ENCODE results near the gene RNPEP.
"Not testable (repeated sequence)": the region's sequence is repeated elsewhere in the genome, so short reads cannot be mapped to it uniquely, and the experiment has no call there.

Gene RNPEP

GRCh38 chr1:201958348-201958747, 24.1 kb upstream of the RNPEP start:
- DNase-seq (ENCODE audit: low spot score) = no peak

GRCh38 chr1:201962382-201962781, 20.1 kb upstream of the RNPEP start:
- DNase-seq (ENCODE audit: low spot score) = not testable (repeated sequence)

GRCh38 chr1:201964261-201964660, 18.2 kb upstream of the RNPEP start:
- no peak for DNase-seq (ENCODE audit: low spot score)

DNA sequence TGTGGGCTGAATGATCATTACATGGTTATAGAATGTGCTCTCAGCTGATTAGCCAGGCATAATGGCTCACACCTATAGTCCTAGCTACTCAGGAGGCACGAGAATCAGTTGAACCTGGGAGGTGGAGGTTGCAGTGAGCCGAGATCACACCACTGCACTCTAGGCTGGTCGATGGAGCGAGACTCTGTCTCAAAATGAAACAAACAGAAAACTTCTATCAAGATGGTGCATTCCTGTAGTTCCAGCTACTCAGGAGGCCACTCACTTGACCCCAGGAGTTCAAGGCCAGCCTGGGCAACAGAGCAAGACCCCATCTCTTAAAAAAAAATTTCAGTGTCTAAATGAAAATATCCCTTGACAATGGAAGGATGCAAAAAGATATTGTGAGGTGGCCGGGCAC, 16.3 kb upstream of the RNPEP start:
- DNase-seq (ENCODE audit: low spot score) = no peak

- DNase-seq (ENCODE audit: low spot score) = no peak
These were observed 14.1 kb upstream of the RNPEP start for GRCh38 chr1:201968202-201968925.

DNA sequence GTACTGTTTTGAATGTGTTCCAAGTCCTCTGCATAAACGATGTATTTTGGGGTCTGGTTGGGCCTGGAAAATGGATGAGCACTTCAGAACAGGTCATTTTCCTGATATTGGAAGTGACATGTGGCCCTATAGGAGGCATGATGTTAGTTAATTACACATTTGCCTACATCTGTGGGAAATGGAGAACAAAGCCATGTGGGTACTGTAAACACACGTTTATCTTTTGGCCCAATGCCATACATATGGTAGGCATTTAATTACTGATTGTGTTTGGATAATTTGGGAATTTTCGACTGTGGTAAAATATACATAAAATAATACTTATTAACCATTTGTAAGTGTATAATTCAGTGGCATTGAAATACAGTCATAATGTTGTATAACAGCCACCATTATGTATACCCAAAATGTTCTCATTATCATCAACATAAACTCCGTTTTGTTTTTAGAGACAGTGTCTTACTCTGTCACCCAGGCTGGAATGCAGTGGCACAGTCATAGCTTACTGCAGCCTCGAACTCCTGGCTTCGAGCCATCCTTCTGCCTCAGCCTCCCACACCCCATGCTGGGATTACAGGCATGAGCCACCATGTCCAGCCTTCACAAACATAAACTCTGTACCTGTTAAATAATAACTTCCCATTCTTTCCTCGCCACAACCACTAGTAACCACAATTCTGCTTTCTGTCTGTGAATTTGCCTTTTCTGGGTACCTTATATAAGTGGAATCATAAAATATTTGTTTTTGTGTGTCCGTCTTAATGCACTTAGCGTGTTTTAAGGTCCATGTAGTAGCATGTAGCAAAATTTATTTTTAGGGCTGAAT, 11.9 kb upstream of the RNPEP start:
- no peak for DNase-seq (ENCODE audit: low spot score)

- peak; percentile 96 for DNase-seq (ENCODE audit: low spot score)
These were observed 296 bp upstream of the RNPEP start for GRCh38 chr1:201982082-201982622.

- DNase-seq (ENCODE audit: low spot score) = no peak
These were observed 945 bp downstream of the RNPEP start for GRCh38 chr1:201983380-201983805.

DNA sequence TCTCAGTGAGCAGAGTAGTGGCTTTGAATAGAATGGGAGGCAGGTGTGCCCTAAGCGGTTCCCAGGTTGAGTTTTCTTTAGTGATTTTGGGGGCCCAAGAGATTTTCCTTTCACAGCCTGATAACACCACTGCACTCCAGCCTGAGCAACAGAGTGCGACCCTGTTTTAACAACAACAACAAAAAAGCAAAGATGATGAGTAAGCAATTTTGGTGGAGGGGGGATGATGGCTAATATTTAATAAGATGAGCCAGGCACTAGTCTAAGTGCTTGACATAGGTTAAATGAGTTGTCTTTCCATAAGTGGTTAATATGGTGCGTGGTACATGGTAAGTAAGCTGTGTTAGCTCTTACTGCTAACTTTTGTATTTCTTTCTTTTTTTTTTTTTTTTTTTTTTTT, 2.0 kb downstream of the RNPEP start:
- DNase-seq (ENCODE audit: low spot score) = no peak

DNA sequence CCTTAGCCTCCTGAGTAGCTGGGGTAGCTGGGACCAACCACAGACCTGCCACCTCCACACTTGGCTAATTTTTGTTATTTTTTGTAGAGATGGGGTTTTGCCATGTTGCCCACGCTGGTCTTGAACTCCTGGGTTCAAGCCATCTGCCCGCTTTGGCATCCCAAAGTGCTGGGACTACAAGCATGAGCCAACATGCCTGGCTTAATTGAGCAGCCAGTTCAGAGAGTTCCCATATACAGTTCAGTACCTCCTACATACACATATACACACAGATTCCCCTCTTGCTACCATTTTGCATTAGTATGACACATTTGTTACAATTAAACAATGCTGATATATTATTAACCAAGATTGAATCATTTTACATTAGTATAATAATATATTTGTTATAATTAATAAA, 2.9 kb downstream of the RNPEP start:
- no peak for DNase-seq (ENCODE audit: low spot score)

GRCh38 chr1:201988601-201989000, 6.2 kb downstream of the RNPEP start:
- DNase-seq (ENCODE audit: low spot score) = no peak

DNA sequence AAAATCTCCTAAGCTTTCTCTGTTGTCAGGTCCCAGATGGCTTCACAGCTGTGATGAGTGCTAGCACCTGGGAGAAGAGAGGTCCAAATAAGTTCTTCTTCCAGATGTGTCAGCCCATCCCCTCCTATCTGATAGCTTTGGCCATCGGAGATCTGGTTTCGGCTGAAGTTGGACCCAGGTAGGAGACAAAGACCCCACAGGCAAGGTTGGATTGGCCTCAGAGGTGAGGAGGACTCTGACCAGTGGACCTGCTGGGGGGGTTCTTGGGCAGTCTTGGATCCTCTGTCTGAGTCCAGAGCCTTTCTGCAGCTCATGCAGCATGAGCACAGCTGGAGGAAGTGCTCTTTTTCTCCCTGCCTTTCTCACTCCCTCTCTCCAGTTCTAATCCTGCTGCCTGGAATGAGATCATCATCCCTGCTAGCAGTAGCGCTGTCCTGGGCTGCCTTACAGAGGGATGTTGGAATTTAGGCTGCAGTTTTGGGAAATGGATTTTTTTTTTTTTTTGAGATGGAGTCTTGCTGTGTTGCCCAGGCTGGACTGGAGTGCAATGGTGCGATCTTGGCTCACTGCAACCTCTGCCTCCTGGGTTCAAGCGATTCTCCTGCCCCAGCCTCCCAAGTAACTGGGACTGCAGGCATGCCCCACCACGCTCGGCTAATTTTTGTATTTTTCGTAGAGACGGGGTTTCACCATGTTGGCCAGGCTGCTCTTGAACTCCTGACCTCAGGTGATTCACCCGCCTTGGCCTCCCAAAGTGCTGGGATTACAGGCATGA, 7.1 kb downstream of the RNPEP start:
- no peak for DNase-seq (ENCODE audit: low spot score)

DNA sequence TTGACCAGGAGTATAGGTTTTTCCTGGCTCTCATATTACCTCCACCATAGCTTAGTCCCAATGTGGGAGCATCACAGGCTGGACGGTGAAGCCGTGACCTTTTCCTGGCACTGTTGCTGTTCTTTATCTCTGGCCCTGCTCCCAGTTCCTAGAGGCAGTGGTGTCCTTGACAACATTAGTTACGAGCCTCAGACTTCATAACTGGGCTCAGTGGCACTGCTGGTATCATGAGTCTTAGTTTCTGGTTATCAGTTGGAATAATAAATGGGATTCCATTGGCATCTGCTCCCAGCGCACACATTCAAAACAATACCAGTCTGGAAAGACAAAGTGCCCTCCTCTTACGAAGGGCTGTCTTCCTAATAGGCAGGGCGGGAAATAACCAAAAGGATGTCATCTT, 8.0 kb downstream of the RNPEP start:
- no peak for DNase-seq (ENCODE audit: low spot score)

DNA sequence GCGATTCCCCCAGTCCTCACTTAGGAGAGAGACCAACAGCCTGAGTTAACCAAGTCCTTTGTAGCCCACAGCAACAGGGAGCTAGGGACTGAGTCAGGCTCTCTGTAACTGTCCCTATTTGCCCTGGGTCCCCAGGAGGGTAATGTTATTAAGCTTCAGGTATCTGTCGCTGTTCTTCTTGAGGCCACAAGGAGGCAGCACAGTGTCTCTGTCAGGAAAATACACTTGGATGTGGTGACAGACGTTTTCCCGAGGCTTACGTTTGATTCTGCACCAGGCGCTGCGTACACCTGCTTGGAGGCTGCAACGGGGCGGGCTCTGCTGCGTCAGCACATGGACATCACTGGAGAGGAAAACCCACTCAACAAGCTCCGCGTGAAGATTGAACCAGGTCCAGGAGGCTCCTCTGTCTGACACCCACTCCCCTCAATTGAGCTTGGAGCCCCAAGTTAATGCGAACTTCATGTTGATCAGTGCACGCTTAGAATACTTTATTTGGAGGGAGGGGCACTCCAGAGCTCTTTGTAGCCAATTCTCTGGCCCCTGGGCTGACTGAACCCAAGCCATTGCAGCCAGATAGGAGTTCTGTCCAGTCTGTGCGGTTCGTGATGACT, 17.3 kb downstream of the RNPEP start:
- DNase-seq (ENCODE audit: low spot score) = peak; percentile 85

DNA sequence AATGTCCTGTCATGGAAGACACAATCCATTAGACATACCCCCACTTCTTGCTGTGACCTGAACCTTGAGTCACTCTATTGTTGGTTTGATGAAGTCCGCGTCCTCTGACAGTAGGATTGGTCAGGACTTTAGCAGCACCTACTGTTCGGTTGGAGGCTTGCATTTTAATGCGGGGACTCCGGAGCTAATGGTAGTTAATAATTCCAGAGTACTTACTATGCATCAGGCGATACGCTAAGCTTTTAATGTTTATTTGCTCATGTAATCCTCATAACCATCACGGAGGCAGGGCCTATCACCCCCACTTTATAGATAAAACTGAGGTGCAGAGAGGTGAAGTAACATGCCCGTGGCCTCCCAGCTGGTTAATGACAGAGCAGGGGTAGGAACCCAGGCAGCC, 20.1 kb downstream of the RNPEP start:
- peak; percentile 30 for DNase-seq (ENCODE audit: low spot score)

GRCh38 chr1:202004711-202005110, 22.3 kb downstream of the RNPEP start:
- DNase-seq (ENCODE audit: low spot score) = peak; percentile 18

DNA sequence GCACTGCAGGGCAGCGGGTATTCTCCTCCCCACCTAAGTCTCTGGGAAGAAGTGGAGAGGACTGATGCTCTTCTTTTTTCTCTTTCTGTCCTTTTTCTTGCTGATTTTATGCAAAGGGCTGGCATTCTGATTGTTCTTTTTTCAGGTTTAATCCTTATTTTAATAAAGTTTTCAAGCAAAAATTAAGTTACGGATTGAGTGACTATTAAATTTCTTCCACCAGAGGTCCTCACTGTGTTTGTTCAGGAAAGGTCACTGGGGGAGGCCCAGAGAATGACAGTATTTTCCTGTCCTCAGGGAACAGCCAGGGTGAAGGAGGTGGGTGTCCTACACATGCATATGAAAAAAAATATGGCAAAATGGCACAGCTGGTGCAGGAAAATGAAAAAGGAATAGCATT, 23.5 kb downstream of the RNPEP start:
- peak; percentile 47 for DNase-seq (ENCODE audit: low spot score)

DNA sequence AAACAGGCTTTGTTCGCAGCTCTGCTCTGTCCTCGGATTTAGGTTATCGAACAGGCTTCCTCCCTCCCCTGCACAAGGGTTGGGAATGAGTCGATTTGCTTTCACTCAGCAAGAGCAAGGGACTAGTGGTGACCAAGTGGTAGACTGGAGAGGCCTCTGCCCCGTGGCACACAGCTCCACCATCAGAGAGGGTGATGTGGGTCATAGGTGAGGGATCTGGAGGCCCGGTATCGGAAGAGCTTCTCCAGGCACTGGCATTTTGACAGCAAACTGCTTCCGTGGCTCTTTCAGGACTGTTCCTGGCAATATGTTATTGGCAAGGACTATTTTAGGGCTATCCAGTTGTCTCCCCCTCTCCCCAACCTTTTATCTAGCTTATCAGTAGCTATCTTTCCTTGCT, 24.9 kb downstream of the RNPEP start:
- DNase-seq (ENCODE audit: low spot score) = no peak

DNA sequence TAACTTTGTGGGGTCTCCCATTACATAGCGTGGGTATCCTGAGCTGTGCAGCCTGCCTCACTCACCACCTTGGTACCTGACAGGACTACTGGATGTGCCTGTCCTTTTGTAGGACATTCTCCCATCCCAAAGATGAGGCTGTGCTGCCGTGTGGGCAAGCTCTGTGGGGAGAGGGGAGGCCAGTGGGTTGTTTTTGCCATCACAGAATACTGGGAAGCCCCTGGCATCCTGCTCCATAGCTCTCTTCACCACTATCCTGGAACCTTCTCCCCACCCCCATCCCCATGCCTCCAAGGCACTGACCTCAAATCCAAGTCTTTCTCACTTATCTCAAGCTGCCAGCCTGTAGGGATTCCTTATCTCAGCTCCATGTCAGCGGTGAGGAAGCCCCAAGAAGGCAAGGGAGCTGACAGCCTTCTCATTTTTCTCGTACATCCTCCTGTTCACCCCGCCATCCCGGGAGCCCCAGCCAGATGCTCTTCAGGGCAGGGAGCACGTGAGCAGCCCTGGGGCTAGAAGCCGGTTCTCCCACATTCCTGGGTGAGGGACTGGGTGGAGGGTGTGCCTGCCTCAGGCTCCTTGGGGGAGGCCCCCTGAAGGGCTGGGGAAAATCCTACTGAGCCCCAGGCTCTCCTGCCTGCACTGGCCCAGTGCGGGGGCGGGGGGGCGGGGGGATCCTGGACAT, 25.5 kb downstream of the RNPEP start:
- DNase-seq (ENCODE audit: low spot score) = no peak

DNA sequence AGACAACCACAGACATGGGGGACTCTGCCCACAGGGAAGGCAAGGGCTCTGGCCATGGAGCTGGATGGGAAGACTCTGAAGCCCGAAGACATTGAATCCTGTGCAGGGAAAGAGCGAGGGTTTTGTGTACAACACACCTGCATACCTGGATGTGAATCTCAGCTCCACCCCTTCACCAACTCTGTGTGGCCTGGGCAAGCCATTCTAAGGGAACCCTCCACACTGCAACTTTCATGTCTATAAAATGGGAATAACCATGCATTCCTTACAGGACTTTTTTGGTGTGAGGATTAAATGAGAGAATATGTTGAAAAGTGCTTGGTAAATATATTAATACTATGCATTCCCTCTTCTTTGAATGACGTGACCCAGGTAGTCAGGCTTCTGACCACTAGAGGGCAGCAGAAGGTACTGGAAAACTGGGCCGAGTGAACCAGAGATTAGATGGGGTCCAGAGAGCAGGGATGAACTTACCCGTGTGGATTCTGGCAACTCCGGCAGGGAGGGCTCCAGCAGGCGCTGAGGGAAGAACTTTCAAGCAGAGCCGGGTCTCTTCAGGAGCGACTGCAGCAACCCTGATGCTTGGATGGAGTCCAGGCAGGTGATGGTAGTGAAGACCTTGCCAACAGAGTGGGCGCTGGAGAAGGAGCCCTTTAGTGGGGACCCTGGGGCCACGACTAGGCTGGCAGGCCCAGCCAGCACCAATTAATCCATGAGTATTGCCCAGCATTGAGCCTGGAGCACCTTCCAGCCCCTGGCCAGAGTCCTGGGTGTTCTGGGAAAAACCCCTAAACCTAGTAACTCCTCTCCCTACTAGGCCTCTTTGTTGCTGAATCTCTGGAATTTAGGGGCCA, 27.1 kb downstream of the RNPEP start:
- peak; percentile 87 for DNase-seq (ENCODE audit: low spot score)

Data from D341Med (cell line).